GM18951 (cell line): ENCODE results near the gene PIGQ.
"Not testable (repeated sequence)": the region's sequence is repeated elsewhere in the genome, so short reads cannot be mapped to it uniquely, and the experiment has no call there.

Experiments
- POLR2A ChIP-seq: IDR thresholded peaks from 4 replicates; pipeline ENCODE4 v1.6.1; 2011; ENCODE audit warnings: mild to moderate bottlenecking; ENCODE audit not compliant: insufficient read length, insufficient read depth; ENCODE audit errors: extremely low read depth
- in situ Hi-C: fragments of 300-500 bp; cut with MboI; formaldehyde crosslinking; loops from one replicate; pipeline ENCODE4 v1.12.0; 2022; ENCODE audit warnings: low sequenced_read_pairs, mixed read lengths, inconsistent platforms; ENCODE audit not compliant: unreplicated experiment

The PIGQ gene

GRCh38 chr16:592518-593306 lies 22.9 kb downstream of the PIGQ start:
- in situ Hi-C loops, result no loop called here

GRCh38 chr16:593406-593805 lies 23.6 kb downstream of the PIGQ start:
- in situ Hi-C loops, result no loop called here
- no peak for TF ChIP-seq POLR2A

More at GRCh38 chr16:592518-593306, 22.9 kb downstream of the PIGQ start:
- no peak for TF ChIP-seq POLR2A

GRCh38 chr16:593807-594206 lies 24.0 kb downstream of the PIGQ start:
- in situ Hi-C loops, result no loop called here
- TF ChIP-seq POLR2A, result no peak

- TF ChIP-seq POLR2A, result no peak
- in situ Hi-C loops, result no loop called here
Observed at GRCh38 chr16:595094-595528, 25.3 kb downstream of the PIGQ start.

GRCh38 chr16:595942-596735 lies 26.4 kb downstream of the PIGQ start:
- no peak for TF ChIP-seq POLR2A
- in situ Hi-C loops, result no loop called here

GRCh38 chr16:596736-597060 lies 26.9 kb downstream of the PIGQ start:
- in situ Hi-C loops, result no loop called here
- no peak for TF ChIP-seq POLR2A

- in situ Hi-C loops, result not testable (repeated sequence)
Observed at GRCh38 chr16:597655-598054, 27.9 kb downstream of the PIGQ start.

GRCh38 chr16:598823-599739 lies 29.3 kb downstream of the PIGQ start:
- in situ Hi-C loops, result no loop called here
- TF ChIP-seq POLR2A, result no peak

- TF ChIP-seq POLR2A, result no peak
- in situ Hi-C loops, result no loop called here
Observed at GRCh38 chr16:600781-601180, 31.0 kb downstream of the PIGQ start.

GRCh38 chr16:603933-604332 lies 34.2 kb downstream of the PIGQ start:
- no peak for TF ChIP-seq POLR2A
- in situ Hi-C loops, result no loop called here

GRCh38 chr16:606656-607307 lies 37.0 kb downstream of the PIGQ start:
- TF ChIP-seq POLR2A, result no peak
- in situ Hi-C loops, result no loop called here

- in situ Hi-C loops, result no loop called here
- no peak for TF ChIP-seq POLR2A
Observed at GRCh38 chr16:608019-608418, 38.3 kb downstream of the PIGQ start.

GRCh38 chr16:609316-609715 lies 39.5 kb downstream of the PIGQ start:
- no peak for TF ChIP-seq POLR2A
- in situ Hi-C loops, result no loop called here
